Thyroid gland (tissue), 4 donors: ENCODE measurements around the gene PSMD1.

ENCODE experiments used
- POLR2A ChIP-seq, 2 donors: fragments of 450-650 bp; IDR thresholded peaks; one replicate each; pipeline ENCODE4 v1.6.1; 2017; ENCODE audit warnings: antibody characterized with exemption in 2 of 2, mild to moderate bottlenecking in 2 of 2, moderate library complexity in 1 of 2
- TF ChIP-seq, protein P1 (sequence below), 6 experiments: fragments of 200-600 bp in 3 of 6; fragments of 450-650 bp in 3 of 6; sonication (generic) in 3 of 6; IDR thresholded peaks; one replicate each; pipeline ENCODE4 v1.5.1; 2016 to 2019; ENCODE audit warnings: antibody characterized with exemption in 6 of 6, mild to moderate bottlenecking in 2 of 6, inconsistent platforms in 1 of 6, moderate library complexity in 1 of 6

DNA sequence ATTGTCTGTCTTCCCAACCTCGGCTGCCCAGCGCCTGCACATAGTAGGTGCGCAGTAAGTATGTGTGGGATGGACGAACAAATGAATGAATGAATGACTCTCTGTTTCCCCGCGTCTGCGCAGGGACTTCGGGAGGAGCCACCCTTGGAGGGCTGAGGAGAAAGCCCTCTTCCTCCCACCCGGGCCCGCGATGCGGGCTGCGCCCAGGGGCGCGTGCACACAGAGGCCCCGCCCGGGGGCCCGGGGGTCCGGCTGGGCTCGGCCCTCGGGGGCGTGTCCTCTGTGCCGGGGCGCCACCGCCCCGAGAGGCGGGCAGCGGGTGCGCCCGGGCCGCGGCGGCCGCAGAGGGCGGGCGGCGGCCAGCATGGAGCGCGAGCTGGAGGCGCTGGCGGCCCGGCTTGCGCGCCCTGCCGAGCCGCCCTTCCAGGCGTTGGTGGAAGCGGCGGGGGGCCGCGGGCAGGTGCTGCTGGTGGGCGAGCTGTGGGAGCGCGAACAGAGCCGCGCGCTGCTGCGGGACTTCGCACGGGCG is 19.4 kb upstream of the PSMD1 start, which contains the start of gene C2orf72:
- TF ChIP-seq, protein P1, sequence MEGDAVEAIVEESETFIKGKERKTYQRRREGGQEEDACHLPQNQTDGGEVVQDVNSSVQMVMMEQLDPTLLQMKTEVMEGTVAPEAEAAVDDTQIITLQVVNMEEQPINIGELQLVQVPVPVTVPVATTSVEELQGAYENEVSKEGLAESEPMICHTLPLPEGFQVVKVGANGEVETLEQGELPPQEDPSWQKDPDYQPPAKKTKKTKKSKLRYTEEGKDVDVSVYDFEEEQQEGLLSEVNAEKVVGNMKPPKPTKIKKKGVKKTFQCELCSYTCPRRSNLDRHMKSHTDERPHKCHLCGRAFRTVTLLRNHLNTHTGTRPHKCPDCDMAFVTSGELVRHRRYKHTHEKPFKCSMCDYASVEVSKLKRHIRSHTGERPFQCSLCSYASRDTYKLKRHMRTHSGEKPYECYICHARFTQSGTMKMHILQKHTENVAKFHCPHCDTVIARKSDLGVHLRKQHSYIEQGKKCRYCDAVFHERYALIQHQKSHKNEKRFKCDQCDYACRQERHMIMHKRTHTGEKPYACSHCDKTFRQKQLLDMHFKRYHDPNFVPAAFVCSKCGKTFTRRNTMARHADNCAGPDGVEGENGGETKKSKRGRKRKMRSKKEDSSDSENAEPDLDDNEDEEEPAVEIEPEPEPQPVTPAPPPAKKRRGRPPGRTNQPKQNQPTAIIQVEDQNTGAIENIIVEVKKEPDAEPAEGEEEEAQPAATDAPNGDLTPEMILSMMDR (IDR thresholded peaks at IDR 0.05): no peak
- no peak for TF ChIP-seq POLR2A (IDR thresholded peaks at IDR 0.05)
